Adrenal gland (tissue), 12 donors: ENCODE results near the gene RARB. TPM values are rescaled to one million over a fixed set of nuclear protein-coding genes. Genes with fewer than 3 reads are reported as not detected.

Experiments
- DNase-seq, 7 donors: peaks; one replicate each; pipeline ENCODE4 v3.0.0-alpha.2; 2019 to 2020
- H3K27ac ChIP-seq, 5 donors: fragments of 200-600 bp; sonication (generic) in 4 of 5; 1 replicate in 3 of 5; 2 replicates in 2 of 5; pipeline versions ENCODE4 v1.5.1 to v1.8.0; 2016 to 2020; ENCODE audit warnings: mild to moderate bottlenecking in 1 of 5
- H3K27me3 ChIP-seq: fragments of 200-600 bp; 2 replicates; pipeline ENCODE4 v1.8.0; 2021
- H3K36me3 ChIP-seq, 2 donors: fragments of 200-600 bp; replicated peaks in 1 of 2; 1 replicate in 1 of 2; 2 replicates in 1 of 2; pipeline versions ENCODE4 v1.5.1 to v1.8.0; 2018 to 2022
- H3K4me1 ChIP-seq, 2 donors: fragments of 200-600 bp; replicated peaks in 1 of 2; 1 replicate in 1 of 2; 2 replicates in 1 of 2; pipeline versions ENCODE4 v1.5.1 to v1.8.0; 2018 to 2021
- H3K4me3 ChIP-seq, 4 donors: fragments of 200-600 bp; sonication (generic) in 3 of 4; one replicate each; pipeline ENCODE4 v1.5.1; 2016 to 2018
- H3K9me3 ChIP-seq, 3 donors: fragments of 200-600 bp; sonication (generic) in 1 of 3; replicated peaks in 1 of 3; 1 replicate in 2 of 3; 2 replicates in 1 of 3; pipeline versions ENCODE4 v1.5.1 to v1.8.0; 2016 to 2021
- CTCF ChIP-seq, 6 experiments: fragments of 450-650 bp in 4 of 6; fragments of 200-600 bp in 2 of 6; sonication (generic) in 1 of 6; IDR thresholded peaks; 1 replicate in 5 of 6; 2 replicates in 1 of 6; pipeline versions ENCODE4 v1.5.1 to v1.8.0; 2016 to 2021; ENCODE audit warnings: antibody characterized with exemption in 6 of 6, mild to moderate bottlenecking in 2 of 6, moderate library complexity in 1 of 6
- POLR2A ChIP-seq, 2 donors: fragments of 450-650 bp; IDR thresholded peaks; one replicate each; pipeline ENCODE4 v1.6.1; 2017; ENCODE audit warnings: antibody characterized with exemption in 2 of 2, mild to moderate bottlenecking in 2 of 2, moderate library complexity in 1 of 2
- WGBS, 4 donors: extraction: QIAGEN DNeasy Blood & Tissue Kit in 2 of 4; methylation state at CpG; one replicate each; pipeline versions ENCODE4 v1.1.5 to v1.1.7; 2013 to 2017; 5-methylcytosine and 5-hydroxymethylcytosine counted together
- intact Hi-C, 2 donors: fragments of 100-400 bp; cut with DNase I; formaldehyde crosslinking; loops; one replicate each; pipeline versions ENCODE4 v1.14.1 to v1.15.0; 2022 to 2023
- polyA plus RNA-seq, 3 donors: library from polyadenylated mRNA; stranded (reverse); fragments of 200-250 nt in 2 of 3; fragments of 350-450 nt in 1 of 3; fragmentation: Illumina TruSeq in 1 of 3; extraction: RNeasy Lipid Tissue Mini Kit (QIAGEN cat#74804) in 1 of 3; gene quantifications; one replicate each; pipeline ENCODE4 v1.2.3, GENCODE V29; 2013 to 2014
- total RNA-seq, 9 donors: library from RNA; depleted of rRNA in 4 of 9; stranded (reverse); fragments of >200 nt in 4 of 9; fragments of 120-200 nt in 1 of 9; fragmentation: NEBNext Ultra II Directional in 1 of 9; extraction: Animal tissue kit (Norgen Biotek cat#: 25700) in 1 of 9; gene quantifications; one replicate each; pipeline versions ENCODE4 v1.1.0 to v1.2.4, GENCODE V29; 2013 to 2023
- donor health status: healthy with polysubstance abuse.
- donor health status: Bipolar disorder and iron deficiency.
- donor health status: DM: yes; HTN: yes; CAD: no.
- donor health status: DM: no; HTN: no; CAD: no.
- donor health status: DM: no; HTN: no; CAD: no.
- donor health status: DM: yes; HTN: yes; CAD: no.

RARB gene
- total and polyA plus RNA-seq, 12 donors, result 1.7 to 23.3 (median 9.7) TPM

DNA sequence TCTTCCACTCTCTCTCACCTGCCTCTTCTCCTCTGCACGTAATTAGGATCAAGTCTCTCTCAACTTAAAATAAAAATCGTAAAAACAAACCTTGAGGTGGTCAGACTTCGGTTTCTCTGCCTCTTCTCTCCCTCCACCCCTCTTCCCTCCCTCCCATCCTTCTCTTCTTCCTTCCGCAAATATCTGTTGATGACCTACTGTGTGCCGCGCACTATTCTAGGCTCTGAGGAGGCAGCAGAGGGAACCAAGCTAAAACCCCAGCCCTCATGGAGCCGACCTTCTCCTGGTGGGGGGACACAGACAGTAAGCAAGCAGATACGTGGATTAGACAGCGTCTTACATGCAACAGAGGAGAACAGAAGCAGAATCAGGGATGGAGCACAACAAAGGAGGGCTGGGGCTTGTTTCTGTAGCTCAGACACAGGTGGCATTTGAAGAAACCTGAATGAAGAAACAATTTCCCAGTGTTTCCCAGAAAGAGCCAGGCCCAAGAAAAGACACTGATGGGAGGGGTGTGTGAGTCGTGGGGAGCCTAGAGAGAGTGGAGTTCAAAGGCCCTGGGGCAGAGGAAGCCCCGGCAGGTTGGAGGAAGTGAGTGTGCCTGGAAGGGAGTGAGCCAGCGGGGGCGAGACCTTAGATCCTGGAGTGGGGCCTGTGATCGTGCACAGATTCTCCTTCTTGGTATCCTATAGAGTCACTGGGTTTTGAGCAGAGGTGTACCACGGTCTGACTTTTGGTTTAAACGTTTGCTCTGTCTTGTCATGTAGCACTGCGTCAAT, 156.1 kb downstream of the RARB start:
- H3K36me3 ChIP-seq, result no peaks in the 10 kb centered on the region
- TF ChIP-seq CTCF (IDR thresholded peaks at IDR 0.05), result no peak
- TF ChIP-seq POLR2A (IDR thresholded peaks at IDR 0.05), result no peak
- no peak overlapping the region for H3K27ac ChIP-seq
- no peak overlapping the region for H3K4me3 ChIP-seq
- H3K4me1 ChIP-seq, result peaks cover 10 to 18% of the 10 kb centered on the region in 2 donors
- intact Hi-C loops, result no loop called here
- H3K27me3 ChIP-seq, result no peaks in the 10 kb centered on the region
- WGBS, 4 donors, result 88 to 90% (median 88%) methylated on average over 17 of the region's 17 CpGs
- no peak for DNase-seq
- no peaks in the 10 kb centered on the region for H3K9me3 ChIP-seq

GRCh38 chr3:25585361-25586166, 157.5 kb downstream of the RARB start:
- 81 to 92% (median 89%) methylated on average over 13 to 14 of the region's 14 CpGs for WGBS, 4 donors
- no peak for TF ChIP-seq CTCF (IDR thresholded peaks at IDR 0.05)
- no peak for TF ChIP-seq POLR2A (IDR thresholded peaks at IDR 0.05)
- Histone ChIP-seq H3K36me3 (no peaks in the 10 kb centered on the region), H3K4me1 (peaks cover 10 to 18% of the 10 kb centered on the region in 2 donors), H3K27me3 (no peaks in the 10 kb centered on the region), H3K4me3 (no peak overlapping the region), H3K9me3 (no peaks in the 10 kb centered on the region), H3K27ac (no peak overlapping the region)
- no peak for DNase-seq
- intact Hi-C loops, result no loop called here

DNA sequence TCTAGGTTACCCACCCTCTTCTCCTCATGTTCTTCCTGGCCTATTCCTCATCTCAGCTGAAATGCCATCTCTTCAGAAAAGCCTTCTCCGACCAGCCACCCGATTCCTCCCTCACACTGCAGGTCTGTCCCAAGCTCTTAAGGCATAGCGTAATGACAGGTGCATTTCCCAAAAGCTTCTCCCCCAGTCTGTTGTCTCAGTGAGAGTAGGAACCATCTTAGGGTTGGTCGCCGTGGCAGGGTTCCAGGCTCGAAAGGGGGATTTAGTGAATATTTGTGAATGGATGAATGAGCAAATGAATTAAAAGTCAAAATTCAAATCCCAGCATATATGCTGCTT, 158.1 kb downstream of the RARB start:
- peaks cover 10 to 18% of the 10 kb centered on the region in 2 donors for H3K4me1 ChIP-seq
- H3K36me3 ChIP-seq, result no peaks in the 10 kb centered on the region
- H3K27ac ChIP-seq, result no peak overlapping the region
- intact Hi-C loops, result no loop called here
- TF ChIP-seq POLR2A (IDR thresholded peaks at IDR 0.05), result no peak
- TF ChIP-seq CTCF (IDR thresholded peaks at IDR 0.05), result no peak
- 91 to 96% (median 95%) methylated on average over 6 of the region's 6 CpGs for WGBS, 4 donors
- no peak overlapping the region for H3K4me3 ChIP-seq
- no peak for DNase-seq
- no peaks in the 10 kb centered on the region for H3K9me3 ChIP-seq
- no peaks in the 10 kb centered on the region for H3K27me3 ChIP-seq

- TF ChIP-seq CTCF (IDR thresholded peaks at IDR 0.05), result no peak
- TF ChIP-seq POLR2A (IDR thresholded peaks at IDR 0.05), result no peak
- no peak overlapping the region for H3K27ac ChIP-seq
Observed at GRCh38 chr3:25586553-25586952, 158.5 kb downstream of the RARB start.

More at GRCh38 chr3:25586553-25586952, 158.5 kb downstream of the RARB start:
- Histone ChIP-seq H3K4me1 (peaks cover 10 to 18% of the 10 kb centered on the region in 2 donors), H3K36me3 (no peaks in the 10 kb centered on the region), H3K27me3 (no peaks in the 10 kb centered on the region), H3K4me3 (no peak overlapping the region), H3K9me3 (no peaks in the 10 kb centered on the region)
- intact Hi-C loops, result no loop called here
- WGBS, 4 donors, result 82 to 90% (median 86%) methylated on average over 9 to 11 of the region's 11 CpGs
- DNase-seq, result no peak
